Neural crest cell (in vitro differentiated cells): ENCODE measurements around the gene SHC2. TPM values are rescaled to one million over a fixed set of nuclear protein-coding genes. Genes with fewer than 3 reads are reported as not detected.

Experiments
- DNase-seq: peaks from one replicate; pipeline ENCODE4 v3.0.0; 2021; ENCODE audit warnings: low read depth, mixed read lengths, low spot score
- H3K27ac Mint-ChIP-seq: one replicate; pipeline ENCODE4 v1.8.0; 2021; ENCODE audit warnings: mild to moderate bottlenecking, mixed read lengths; ENCODE audit not compliant: unreplicated experiment
- H3K27me3 Mint-ChIP-seq: 2 replicates; pipeline ENCODE4 v1.8.0; 2021; ENCODE audit warnings: low read depth, mild to moderate bottlenecking, mixed read lengths
- H3K36me3 Mint-ChIP-seq: 2 replicates; pipeline ENCODE4 v1.8.0; 2021; ENCODE audit warnings: low read depth, mild to moderate bottlenecking, mixed read lengths
- H3K4me1 Mint-ChIP-seq: 2 replicates; pipeline ENCODE4 v1.8.0; 2021; ENCODE audit warnings: mixed read lengths
- H3K4me3 Mint-ChIP-seq: one replicate; pipeline ENCODE4 v1.8.0; 2021; ENCODE audit warnings: mild to moderate bottlenecking, mixed read lengths
- H3K9me3 Mint-ChIP-seq: 2 replicates; pipeline ENCODE4 v1.8.0; 2021; ENCODE audit warnings: mixed read lengths
- total RNA-seq: library from RNA; stranded (reverse); gene quantifications from 2 replicates; pipeline ENCODE4 v1.2.1, GENCODE V29; 2021
- TF ChIP-seq, protein P1 (sequence below): fragments of 200-600 bp; sonication (generic); conservative IDR thresholded peaks from 2 replicates; pipeline ENCODE4 v1.5.0; 2021; ENCODE audit warnings: antibody characterized with exemption, mild to moderate bottlenecking

The SHC2 gene
- total RNA-seq, 1 donor from 2014 or later = 45.2 TPM

DNA sequence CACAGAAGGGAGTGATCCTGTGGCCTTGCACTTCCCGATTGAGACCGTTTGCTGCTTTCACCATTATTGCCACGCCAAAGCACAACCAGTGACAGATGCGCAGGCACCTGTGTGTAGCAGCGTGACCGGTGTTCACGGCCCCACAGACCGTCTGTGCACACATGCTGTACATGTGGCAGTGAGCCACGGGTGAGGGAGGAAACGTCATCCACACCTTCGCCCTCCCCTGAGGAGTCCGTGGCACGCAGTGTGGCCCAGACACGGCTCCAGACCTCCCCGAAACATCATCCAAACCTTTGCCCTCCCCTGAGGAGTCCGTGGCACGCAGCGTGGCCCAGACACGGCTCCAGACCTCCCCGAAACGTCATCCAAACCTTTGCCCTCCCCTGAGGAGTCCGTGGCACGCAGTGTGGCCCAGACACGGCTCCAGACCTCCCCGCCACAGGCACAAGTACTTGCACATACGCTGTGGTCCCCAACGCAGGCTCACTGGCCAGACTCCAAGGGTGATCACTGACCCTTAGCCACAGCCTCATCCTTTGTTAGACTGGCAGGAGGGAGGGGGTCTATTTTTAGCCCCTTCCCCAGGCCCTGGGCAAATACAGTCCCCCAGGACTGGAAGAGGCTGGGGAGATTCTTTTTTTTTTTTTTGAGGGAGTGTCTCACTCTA lies 7.9 kb upstream of the SHC2 start:
- Mint-ChIP-seq H3K4me3 (peak overlapping the region; percentile 47), H3K36me3 (no peaks in the 10 kb centered on the region), H3K27me3 (no peaks in the 10 kb centered on the region), H3K27ac (no peak overlapping the region), H3K4me1 (no peaks in the 10 kb centered on the region), H3K9me3 (peaks cover 2% of the 10 kb centered on the region)
- TF ChIP-seq, protein P1, sequence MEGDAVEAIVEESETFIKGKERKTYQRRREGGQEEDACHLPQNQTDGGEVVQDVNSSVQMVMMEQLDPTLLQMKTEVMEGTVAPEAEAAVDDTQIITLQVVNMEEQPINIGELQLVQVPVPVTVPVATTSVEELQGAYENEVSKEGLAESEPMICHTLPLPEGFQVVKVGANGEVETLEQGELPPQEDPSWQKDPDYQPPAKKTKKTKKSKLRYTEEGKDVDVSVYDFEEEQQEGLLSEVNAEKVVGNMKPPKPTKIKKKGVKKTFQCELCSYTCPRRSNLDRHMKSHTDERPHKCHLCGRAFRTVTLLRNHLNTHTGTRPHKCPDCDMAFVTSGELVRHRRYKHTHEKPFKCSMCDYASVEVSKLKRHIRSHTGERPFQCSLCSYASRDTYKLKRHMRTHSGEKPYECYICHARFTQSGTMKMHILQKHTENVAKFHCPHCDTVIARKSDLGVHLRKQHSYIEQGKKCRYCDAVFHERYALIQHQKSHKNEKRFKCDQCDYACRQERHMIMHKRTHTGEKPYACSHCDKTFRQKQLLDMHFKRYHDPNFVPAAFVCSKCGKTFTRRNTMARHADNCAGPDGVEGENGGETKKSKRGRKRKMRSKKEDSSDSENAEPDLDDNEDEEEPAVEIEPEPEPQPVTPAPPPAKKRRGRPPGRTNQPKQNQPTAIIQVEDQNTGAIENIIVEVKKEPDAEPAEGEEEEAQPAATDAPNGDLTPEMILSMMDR = no peak
- no peak for DNase-seq

GRCh38 chr19:467554-467953 lies 6.7 kb upstream of the SHC2 start:
- no peaks in the 10 kb centered on the region for H3K36me3 Mint-ChIP-seq
- H3K27me3 Mint-ChIP-seq = peaks cover 3% of the 10 kb centered on the region
- peak overlapping the region; percentile 27 for H3K4me3 Mint-ChIP-seq
- no peaks in the 10 kb centered on the region for H3K4me1 Mint-ChIP-seq
- TF ChIP-seq, protein P1 = no peak
- DNase-seq = no peak
- H3K9me3 Mint-ChIP-seq = peaks cover 2% of the 10 kb centered on the region
- H3K27ac Mint-ChIP-seq = no peak overlapping the region

DNA sequence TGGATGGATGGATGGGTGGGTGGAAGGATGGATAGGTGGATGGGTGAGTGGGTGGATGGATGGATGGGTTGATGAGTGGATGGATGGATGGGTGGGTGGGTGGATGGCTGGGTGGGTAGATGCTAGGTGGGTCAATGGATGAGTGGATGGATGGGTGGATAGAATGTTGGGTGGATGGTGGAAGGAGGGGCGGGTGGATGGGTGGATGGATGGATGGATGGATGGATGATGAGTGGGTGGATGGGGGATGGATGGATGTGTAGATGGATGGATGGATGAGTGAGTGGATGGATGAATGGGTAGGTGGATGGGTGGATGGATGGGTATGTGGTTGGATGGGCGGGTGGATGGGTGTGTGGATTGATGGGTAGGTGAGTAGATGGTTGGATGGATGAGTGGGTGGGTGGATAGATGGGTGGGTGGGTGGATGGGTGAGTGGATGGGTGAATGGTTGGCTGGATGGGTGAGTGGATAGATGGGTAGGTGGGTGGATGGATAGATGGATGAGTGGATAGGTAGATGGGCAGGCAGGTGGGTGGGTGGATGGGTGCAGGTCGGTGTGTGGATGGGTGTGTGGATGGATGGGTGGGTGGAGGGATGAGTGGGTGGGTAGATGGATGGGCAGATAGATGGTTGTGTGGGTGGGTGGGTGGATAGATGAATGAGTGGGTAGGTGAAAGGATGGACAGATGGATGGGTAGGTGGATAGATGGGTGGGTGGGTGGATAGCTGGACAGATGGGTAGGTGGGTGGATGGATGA lies 4.4 kb upstream of the SHC2 start:
- no peaks in the 10 kb centered on the region for H3K4me1 Mint-ChIP-seq
- DNase-seq = no peak
- no peaks in the 10 kb centered on the region for H3K36me3 Mint-ChIP-seq
- H3K27me3 Mint-ChIP-seq = peaks cover 13% of the 10 kb centered on the region
- H3K27ac Mint-ChIP-seq = no peak overlapping the region
- peaks cover 2% of the 10 kb centered on the region for H3K9me3 Mint-ChIP-seq
- H3K4me3 Mint-ChIP-seq = no peak overlapping the region
- TF ChIP-seq, protein P1 = no peak

DNA sequence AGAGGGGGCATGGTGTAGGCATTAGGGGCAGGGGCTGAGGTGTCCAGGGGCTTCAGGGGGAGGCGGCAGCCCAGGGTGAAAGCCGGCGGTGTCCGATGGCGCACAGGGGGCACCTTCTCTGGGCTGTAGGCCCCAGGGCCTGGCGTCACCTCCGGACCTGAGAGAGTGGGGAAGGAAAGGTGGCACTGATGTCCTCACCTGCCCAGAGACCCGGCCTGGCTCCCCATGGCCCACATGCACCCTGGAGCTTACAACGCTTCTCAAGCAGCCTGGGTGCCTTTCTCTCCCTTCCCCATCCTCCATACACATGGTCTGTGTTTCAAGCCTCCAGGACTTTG lies 3.3 kb upstream of the SHC2 start:
- H3K4me1 Mint-ChIP-seq = peaks cover 6% of the 10 kb centered on the region

DNA sequence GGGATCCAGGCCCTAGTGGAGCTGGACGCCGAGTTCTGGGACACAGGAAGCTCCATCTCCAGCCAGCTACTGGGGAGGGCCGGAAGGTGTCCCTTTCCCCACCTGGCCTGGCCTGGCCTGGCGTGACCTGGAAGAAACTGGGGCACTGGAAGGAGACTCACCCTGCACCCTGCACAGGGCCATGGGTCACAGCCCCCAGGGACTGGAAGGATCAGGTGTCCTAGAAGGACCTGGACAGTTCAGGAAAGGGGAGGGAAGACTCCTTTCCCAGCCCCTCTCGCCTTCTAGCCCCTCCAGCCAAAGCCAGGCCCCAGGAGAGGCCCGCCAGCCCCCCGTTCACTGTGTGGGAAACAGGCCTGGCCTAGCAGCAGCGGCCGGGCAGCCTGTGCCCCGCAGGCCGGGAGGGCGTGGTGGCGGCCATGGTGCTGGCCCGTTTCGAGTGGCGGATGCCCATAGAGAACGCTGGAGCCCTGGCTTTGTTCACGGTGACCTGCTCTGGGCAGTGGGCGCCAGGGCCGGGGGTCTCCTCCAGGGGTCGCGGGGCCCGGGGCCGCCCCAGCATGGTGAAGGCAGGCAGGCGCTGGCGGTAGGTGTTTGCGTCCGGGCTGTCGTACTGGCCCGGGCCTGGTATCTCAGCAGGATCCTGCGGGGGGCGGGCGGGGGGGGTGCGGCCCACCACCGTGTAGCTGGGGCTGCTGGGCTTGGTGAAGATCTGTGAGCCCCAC lies 2.8 kb upstream of the SHC2 start:
- Mint-ChIP-seq H3K27me3 (peaks cover 19% of the 10 kb centered on the region), H3K36me3 (no peaks in the 10 kb centered on the region), H3K9me3 (peaks cover 2% of the 10 kb centered on the region), H3K27ac (no peak overlapping the region), H3K4me1 (peaks cover 6% of the 10 kb centered on the region), H3K4me3 (peak overlapping the region; percentile 56)
- TF ChIP-seq, protein P1 = no peak
- no peak for DNase-seq

More for the DNA sequence above, 3.3 kb upstream of the SHC2 start:
- Mint-ChIP-seq H3K4me3 (no peak overlapping the region), H3K36me3 (no peaks in the 10 kb centered on the region), H3K27ac (no peak overlapping the region), H3K9me3 (peaks cover 2% of the 10 kb centered on the region), H3K27me3 (peaks cover 19% of the 10 kb centered on the region)
- TF ChIP-seq, protein P1 = no peak
- DNase-seq = no peak
